Tibial nerve (tissue), 4 donors: ENCODE data around the gene C1QC.
"Not testable (repeated sequence)": the region's sequence is repeated elsewhere in the genome, so short reads cannot be mapped to it uniquely, and the experiment has no call there.

Experiments
- EP300 ChIP-seq, 2 donors: sonication (generic); formaldehyde crosslinking; IDR thresholded peaks; one replicate each; pipeline ENCODE4 v1.6.1; 2017; ENCODE audit warnings: antibody characterized with exemption in 2 of 2, mild to moderate bottlenecking in 1 of 2
- POLR2A ChIP-seq, 2 donors: fragments of 450-650 bp; IDR thresholded peaks; one replicate each; pipeline ENCODE4 v1.6.1; 2017; ENCODE audit warnings: antibody characterized with exemption in 2 of 2, mild to moderate bottlenecking in 2 of 2, moderate library complexity in 2 of 2
- TF ChIP-seq, protein P1 (sequence below), 5 experiments: fragments of 200-600 bp in 3 of 5; fragments of 450-650 bp in 2 of 5; sonication (generic) in 3 of 5; IDR thresholded peaks; one replicate each; pipeline ENCODE4 v1.5.1; 2016 to 2019; ENCODE audit warnings: antibody characterized with exemption in 5 of 5, mild to moderate bottlenecking in 3 of 5, moderate library complexity in 2 of 5

DNA sequence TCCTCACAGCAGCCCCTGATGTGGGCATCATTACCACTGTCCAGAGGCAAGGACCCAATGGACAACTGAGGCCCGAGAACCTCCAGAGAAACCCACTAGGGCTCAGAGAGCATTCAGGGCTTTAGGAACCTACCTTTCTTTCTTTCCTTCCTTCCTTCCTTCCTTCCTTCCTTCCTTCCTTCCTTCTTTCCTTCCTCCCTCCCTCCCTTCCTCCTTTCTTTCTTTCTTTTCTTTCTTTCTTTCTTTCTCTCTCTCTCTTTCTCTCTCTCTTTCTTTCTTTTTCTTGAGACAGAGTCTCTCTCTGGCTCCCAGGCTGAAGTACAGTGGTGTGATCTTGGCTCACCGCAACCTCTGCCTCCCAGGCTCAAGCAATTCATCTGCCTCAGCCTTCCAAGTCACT lies 25.4 kb downstream of the C1QC start:
- TF ChIP-seq, protein P1, sequence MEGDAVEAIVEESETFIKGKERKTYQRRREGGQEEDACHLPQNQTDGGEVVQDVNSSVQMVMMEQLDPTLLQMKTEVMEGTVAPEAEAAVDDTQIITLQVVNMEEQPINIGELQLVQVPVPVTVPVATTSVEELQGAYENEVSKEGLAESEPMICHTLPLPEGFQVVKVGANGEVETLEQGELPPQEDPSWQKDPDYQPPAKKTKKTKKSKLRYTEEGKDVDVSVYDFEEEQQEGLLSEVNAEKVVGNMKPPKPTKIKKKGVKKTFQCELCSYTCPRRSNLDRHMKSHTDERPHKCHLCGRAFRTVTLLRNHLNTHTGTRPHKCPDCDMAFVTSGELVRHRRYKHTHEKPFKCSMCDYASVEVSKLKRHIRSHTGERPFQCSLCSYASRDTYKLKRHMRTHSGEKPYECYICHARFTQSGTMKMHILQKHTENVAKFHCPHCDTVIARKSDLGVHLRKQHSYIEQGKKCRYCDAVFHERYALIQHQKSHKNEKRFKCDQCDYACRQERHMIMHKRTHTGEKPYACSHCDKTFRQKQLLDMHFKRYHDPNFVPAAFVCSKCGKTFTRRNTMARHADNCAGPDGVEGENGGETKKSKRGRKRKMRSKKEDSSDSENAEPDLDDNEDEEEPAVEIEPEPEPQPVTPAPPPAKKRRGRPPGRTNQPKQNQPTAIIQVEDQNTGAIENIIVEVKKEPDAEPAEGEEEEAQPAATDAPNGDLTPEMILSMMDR (IDR thresholded peaks at IDR 0.05): not testable (repeated sequence)
- not testable (repeated sequence) for TF ChIP-seq POLR2A, EP300 (IDR thresholded peaks at IDR 0.05)
